K562 (cell line): ENCODE results near the gene C1QL2. TPM values are rescaled to one million over a fixed set of nuclear protein-coding genes. Genes with fewer than 3 reads are reported as not detected.

ENCODE experiments used
- ATAC-seq: fragments of 200-7000 bp; cut with Tn5 transposase; 3 replicates; pipeline ENCODE4 v1.9.1; 2020; ENCODE audit warnings: moderate library complexity
- BruUV-seq: library from RNA; stranded (reverse); fragments of 400-500 nt; replicated peaks from 2 replicates; lab custom pipeline; 2021; lab: Mats Ljungman, UMichigan
- CTCF ChIA-PET: fragments of 300-600 bp; formaldehyde crosslinking; extraction: SDS; loops from one replicate; lab custom pipeline; 2021; ENCODE audit warnings: low intra/inter-chr PET ratio; lab: Yijun Ruan, JAX
- POLR2A ChIA-PET: fragments of 300-600, 350-650 bp; sonication (Branson Sonifier 250); formaldehyde crosslinking; extraction: SDS; loops from one replicate; lab custom pipeline; 2021; ENCODE audit warnings: antibody characterized with exemption, inconsistent platforms; lab: Yijun Ruan, JAX
- DNase-seq, 4 experiments: peaks; one replicate each; pipeline versions ENCODE4 v3.0.0 to v3.0.0-alpha.2; 2011 to 2018; ENCODE audit warnings: low spot score in 3 of 4, mixed read lengths in 3 of 4; ENCODE audit errors: extremely low read depth in 1 of 4
- FAIRE-seq: peaks from 2 replicates; lab custom pipeline; 2011; peaks lifted over from hg19 to GRCh38; lab: Jason Lieb, UNC
- H2AFZ ChIP-seq: 2 replicates; pipeline ENCODE4 v1.6.0; 2011; ENCODE audit warnings: low read depth, low read length, control low read depth, inconsistent platforms
- H3K27ac ChIP-seq: fragments of 200-600 bp; 3 replicates; pipeline ENCODE4 v1.8.0; 2011; ENCODE audit warnings: low read depth, mild to moderate bottlenecking, control low read depth, inconsistent platforms, low read length, moderate library complexity, mixed read lengths; ENCODE audit errors: extremely low read depth
- H3K27me3 ChIP-seq, 2 experiments: fragments of 300-600 bp in 1 of 2; 2 replicates in 1 of 2; 3 replicates in 1 of 2; pipeline versions ENCODE4 v1.6.0 to v1.8.0; 2011; ENCODE audit warnings: inconsistent platforms in 2 of 2, low read length in 2 of 2, mild to moderate bottlenecking in 1 of 2, mixed read lengths in 1 of 2, moderate library complexity in 1 of 2; ENCODE audit not compliant: control insufficient read depth in 2 of 2, insufficient read depth in 2 of 2
- H3K36me3 ChIP-seq: fragments of 300-600 bp; 3 replicates; pipeline ENCODE4 v1.8.0; 2011; ENCODE audit warnings: mild to moderate bottlenecking, low read length, inconsistent platforms; ENCODE audit not compliant: control insufficient read depth, insufficient read depth
- H3K4me1 ChIP-seq, 2 experiments: fragments of 200-600 bp in 1 of 2; replicated peaks in 1 of 2; 2 replicates in 1 of 2; 3 replicates in 1 of 2; pipeline versions ENCODE4 v1.5.1 to v1.8.0; 2011; ENCODE audit warnings: inconsistent platforms in 2 of 2, low read length in 2 of 2, mild to moderate bottlenecking in 1 of 2, mixed read lengths in 1 of 2, moderate library complexity in 1 of 2; ENCODE audit not compliant: control insufficient read depth in 2 of 2, insufficient read depth in 2 of 2
- H3K4me2 ChIP-seq: 2 replicates; pipeline ENCODE4 v1.6.1; 2011; ENCODE audit warnings: low read length, control low read depth, inconsistent platforms, mixed read lengths; ENCODE audit not compliant: insufficient read depth
- H3K4me3 ChIP-seq: fragments of 200-600 bp; sonication (generic), shearing (Covaris generic); 2 replicates; pipeline ENCODE4 v1.5.1; 2016; ENCODE audit warnings: control low read depth, inconsistent platforms
- H3K79me2 ChIP-seq: fragments of 200-600 bp; 3 replicates; pipeline ENCODE4 v1.8.0; 2011; ENCODE audit warnings: low read length, inconsistent platforms; ENCODE audit not compliant: control insufficient read depth, insufficient read depth
- H3K9ac ChIP-seq, 2 experiments: 2 replicates each; pipeline versions ENCODE4 v1.6.0 to v1.6.1; 2011; ENCODE audit warnings: low read depth in 2 of 2, low read length in 2 of 2, control low read depth in 1 of 2, inconsistent platforms in 1 of 2, mild to moderate bottlenecking in 1 of 2, mixed read lengths in 1 of 2; ENCODE audit not compliant: insufficient read depth in 1 of 2
- H3K9me1 ChIP-seq: one replicate; pipeline ENCODE4 v1.6.0; 2011; ENCODE audit warnings: inconsistent platforms, mild to moderate bottlenecking, low read length, moderate library complexity; ENCODE audit not compliant: control insufficient read depth, insufficient read depth
- H3K9me3 ChIP-seq: replicated peaks from 2 replicates; pipeline ENCODE4 v1.5.1; 2011; ENCODE audit warnings: low read depth, low read length, inconsistent platforms; ENCODE audit not compliant: control insufficient read depth, insufficient read depth
- H4K20me1 ChIP-seq: replicated peaks from 2 replicates; pipeline ENCODE4 v1.6.1; 2011; ENCODE audit warnings: low read length, inconsistent platforms, mixed read lengths; ENCODE audit not compliant: control insufficient read depth, insufficient read depth
- ARHGAP35 ChIP-seq: fragments of 450-650 bp; IDR thresholded peaks from 2 replicates; pipeline ENCODE4 v1.6.1; 2018; ENCODE audit not compliant: partially characterized antibody
- FOXA1 ChIP-seq: fragments of 450-650 bp; IDR thresholded peaks from 2 replicates; pipeline ENCODE4 v1.6.1; 2016; ENCODE audit warnings: mild to moderate bottlenecking, borderline replicate concordance
- HNRNPL ChIP-seq: fragments of 200-400 bp; formaldehyde crosslinking; IDR thresholded peaks from 2 replicates; pipeline ENCODE4 v1.6.1; 2017; ENCODE audit warnings: low read depth, mild to moderate bottlenecking, low read length
- ILF3 ChIP-seq: fragments of 450-650 bp; IDR thresholded peaks from 2 replicates; pipeline ENCODE4 v1.6.1; 2018; ENCODE audit warnings: antibody characterized with exemption, mild to moderate bottlenecking, moderate library complexity, borderline replicate concordance
- LEF1 ChIP-seq: fragments of 450-650 bp; IDR thresholded peaks from 2 replicates; pipeline ENCODE4 v1.6.1; 2016; ENCODE audit warnings: mild to moderate bottlenecking
- NR4A1 ChIP-seq, 2 experiments: fragments of 250-450 bp in 1 of 2; fragments of 450-650 bp in 1 of 2; sonication (Bioruptor Pico) in 1 of 2; IDR thresholded peaks; 2 replicates each; pipeline versions ENCODE4 v1.4.0 to v1.6.1; 2016 to 2020; ENCODE audit warnings: mild to moderate bottlenecking in 2 of 2, missing compliant biosample characterization in 1 of 2, missing genetic modification characterization in 1 of 2, moderate library complexity in 1 of 2
- PRDM10 ChIP-seq: fragments of 450-650 bp; IDR thresholded peaks from 2 replicates; pipeline ENCODE4 v1.6.1; 2018; ENCODE audit not compliant: partially characterized antibody
- RAD21 ChIP-seq, 2 experiments: fragments of 250-450 bp in 1 of 2; fragments of 450-650 bp in 1 of 2; sonication (Bioruptor Pico) in 1 of 2; formaldehyde crosslinking in 1 of 2; IDR thresholded peaks in 1 of 2; conservative IDR thresholded peaks in 1 of 2; 2 replicates each; pipeline versions ENCODE4 v1.4.0 to v1.8.0; 2020 to 2022; ENCODE audit warnings: mild to moderate bottlenecking in 2 of 2, moderate library complexity in 1 of 2
- RNF2 ChIP-seq: sonication (generic); IDR thresholded peaks from 2 replicates; pipeline ENCODE4 v1.6.1; 2016
- SAFB2 ChIP-seq: fragments of 200-400 bp; formaldehyde crosslinking; IDR thresholded peaks from 2 replicates; pipeline ENCODE4 v1.6.1; 2018; ENCODE audit warnings: borderline replicate concordance, low read length, low read depth, moderate library complexity; ENCODE audit not compliant: severe bottlenecking
- TCF3 ChIP-seq: sonication (generic); formaldehyde crosslinking; IDR thresholded peaks from 2 replicates; pipeline ENCODE4 v1.4.0; 2020; ENCODE audit warnings: mild to moderate bottlenecking, missing genetic modification reagents
- ZC3H11A ChIP-seq: IDR thresholded peaks from 2 replicates; pipeline ENCODE4 v1.6.1; 2012; ENCODE audit warnings: low read depth, low read length, improper control_type of control experiment
- ZFX ChIP-seq: sonication (generic); formaldehyde crosslinking; IDR thresholded peaks from 2 replicates; pipeline ENCODE4 v1.8.0; 2022; ENCODE audit warnings: mild to moderate bottlenecking, missing genetic modification reagents, moderate library complexity
- ZNF354B ChIP-seq: fragments of 250-450 bp; sonication (Bioruptor Pico); IDR thresholded peaks from 2 replicates; pipeline ENCODE4 v1.4.0; 2020
- WGBS: fragments of 100-300 bp; shearing (Covaris generic); methylation state at CpG from one replicate; pipeline ENCODE4 v1.1.6; 2016; ENCODE audit warnings: low coverage, mixed read lengths; ENCODE audit not compliant: insufficient coverage; ENCODE audit errors: missing lambda C conversion rate; 5-methylcytosine and 5-hydroxymethylcytosine counted together
- in situ Hi-C: fragments of 300-500 bp; cut with MboI; formaldehyde crosslinking; loops from 4 replicates; pipeline ENCODE4 v1.15.0; 2018; ENCODE audit warnings: inconsistent platforms, mixed read lengths
- intact Hi-C: fragments of 100-400 bp; cut with micrococcal nuclease; formaldehyde crosslinking; loops from 2 replicates; pipeline ENCODE4 v1.14.2; 2022
- polyA plus RNA-seq, 8 experiments: library from polyadenylated mRNA; depleted of rRNA in 4 of 8; stranded (reverse) in 5 of 8; unstranded in 3 of 8; fragments of >200 nt; fragmentation: Nextera tagmentation in 2 of 8; fragmentation: Illumina TruSeq in 1 of 8; extraction: Ambion mirVana in 2 of 8; extraction: Trizol in 1 of 8; gene quantifications; 2 replicates each; pipeline versions ENCODE4 v1.2.1 to v1.2.3, GENCODE V29; 2011 to 2014; ENCODE audit warnings: inconsistent platforms in 1 of 8, missing spikeins in 1 of 8
- total RNA-seq, 7 experiments: library from RNA; depleted of rRNA in 6 of 7; stranded (reverse); fragments of >200 nt in 6 of 7; fragmentation: Illumina TruSeq in 2 of 7; extraction: Trizol in 2 of 7; gene quantifications; 2 replicates each; pipeline versions ENCODE4 v1.2.1 to v1.2.3, GENCODE V29; 2011 to 2021; ENCODE audit warnings: low replicate concordance in 1 of 7
- TF ChIP-seq, protein P1 (sequence below): sonication (generic); formaldehyde crosslinking; IDR thresholded peaks from 2 replicates; pipeline ENCODE4 v1.8.0; 2023; ENCODE audit warnings: mild to moderate bottlenecking, missing genetic modification reagents

Gene C1QL2
- total and polyA plus RNA-seq, 9 of the 15 experiments (the other 6 are each of a cell fraction or from before 2014, with no cell fraction given) = not detected

DNA sequence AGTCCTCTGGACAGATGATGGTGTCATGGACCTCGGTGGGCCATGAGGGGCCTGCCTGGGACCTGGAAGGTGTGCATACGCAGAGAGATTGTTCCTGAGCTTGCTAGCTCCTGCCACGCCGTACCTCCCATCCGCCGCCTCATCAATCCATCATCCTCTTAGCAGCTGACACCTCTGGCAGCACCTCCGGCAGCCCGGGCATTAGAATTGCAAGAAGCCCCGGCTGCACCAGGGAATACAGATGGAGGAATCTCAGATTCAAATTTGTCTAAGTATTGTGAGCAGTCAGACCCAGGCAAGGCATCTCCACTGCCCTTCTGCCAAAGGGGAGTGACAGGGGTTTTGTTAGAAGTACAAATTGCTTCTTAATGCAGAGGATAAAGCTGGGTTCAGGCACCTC is 4.5 kb downstream of the C1QL2 start (continued):
- no peak for TF ChIP-seq NR4A1 (CRISPR knock-in tag; IDR thresholded peaks at IDR 0.05)
- no peak for TF ChIP-seq NR4A1 (tag; IDR thresholded peaks at IDR 0.05)
- no peak for TF ChIP-seq FOXA1
- TF ChIP-seq ARHGAP35 = no peak

GRCh38 chr2:119149611-119150010 is 8.9 kb downstream of the C1QL2 start:
- ATAC-seq = no peak
- H3K4me2 ChIP-seq = no peak overlapping the region

More at GRCh38 chr2:119149611-119150010, 8.9 kb downstream of the C1QL2 start:
- H3K9me3 ChIP-seq = no peaks in the 10 kb centered on the region
- 0% methylated on average over 6 of the region's 6 CpGs for WGBS
- H3K9ac ChIP-seq = no peak overlapping the region
- CTCF ChIA-PET = no interaction called here
- POLR2A ChIA-PET = no interaction called here
- no peaks in the 10 kb centered on the region; the same call in 1 of the 2 replicates for H4K20me1 ChIP-seq
- BruUV-seq = no TSS peak
- intact Hi-C loops = no loop called here
- H3K27ac ChIP-seq = no peak overlapping the region
- no peak for FAIRE-seq
- DNase-seq = no peak
- H3K4me1 ChIP-seq = no peaks in the 10 kb centered on the region; a peak in 1 of 5 replicates
- no peaks in the 10 kb centered on the region for H3K79me2 ChIP-seq
- H3K9me1 ChIP-seq = no peaks in the 10 kb centered on the region
- no peaks in the 10 kb centered on the region for H3K36me3 ChIP-seq
- no peak overlapping the region for H2AFZ ChIP-seq
- no peak overlapping the region for H3K4me3 ChIP-seq
- in situ Hi-C loops = no loop called here
- TF ChIP-seq HNRNPL (no peak), ZNF354B (CRISPR knock-in tag) (no peak), RNF2 (no peak), ZC3H11A (no peak), RAD21 (CRISPR knock-in tag; conservative IDR thresholded peaks at IDR 0.05 in 1 of 2, IDR thresholded peaks at IDR 0.05 in 1 of 2) (no peak), SAFB2 (no peak), TCF3 (no peak), LEF1 (no peak), ZFX (CRISPR knock-in tag) (no peak), PRDM10 (no peak), ILF3 (no peak)
- TF ChIP-seq, protein P1, sequence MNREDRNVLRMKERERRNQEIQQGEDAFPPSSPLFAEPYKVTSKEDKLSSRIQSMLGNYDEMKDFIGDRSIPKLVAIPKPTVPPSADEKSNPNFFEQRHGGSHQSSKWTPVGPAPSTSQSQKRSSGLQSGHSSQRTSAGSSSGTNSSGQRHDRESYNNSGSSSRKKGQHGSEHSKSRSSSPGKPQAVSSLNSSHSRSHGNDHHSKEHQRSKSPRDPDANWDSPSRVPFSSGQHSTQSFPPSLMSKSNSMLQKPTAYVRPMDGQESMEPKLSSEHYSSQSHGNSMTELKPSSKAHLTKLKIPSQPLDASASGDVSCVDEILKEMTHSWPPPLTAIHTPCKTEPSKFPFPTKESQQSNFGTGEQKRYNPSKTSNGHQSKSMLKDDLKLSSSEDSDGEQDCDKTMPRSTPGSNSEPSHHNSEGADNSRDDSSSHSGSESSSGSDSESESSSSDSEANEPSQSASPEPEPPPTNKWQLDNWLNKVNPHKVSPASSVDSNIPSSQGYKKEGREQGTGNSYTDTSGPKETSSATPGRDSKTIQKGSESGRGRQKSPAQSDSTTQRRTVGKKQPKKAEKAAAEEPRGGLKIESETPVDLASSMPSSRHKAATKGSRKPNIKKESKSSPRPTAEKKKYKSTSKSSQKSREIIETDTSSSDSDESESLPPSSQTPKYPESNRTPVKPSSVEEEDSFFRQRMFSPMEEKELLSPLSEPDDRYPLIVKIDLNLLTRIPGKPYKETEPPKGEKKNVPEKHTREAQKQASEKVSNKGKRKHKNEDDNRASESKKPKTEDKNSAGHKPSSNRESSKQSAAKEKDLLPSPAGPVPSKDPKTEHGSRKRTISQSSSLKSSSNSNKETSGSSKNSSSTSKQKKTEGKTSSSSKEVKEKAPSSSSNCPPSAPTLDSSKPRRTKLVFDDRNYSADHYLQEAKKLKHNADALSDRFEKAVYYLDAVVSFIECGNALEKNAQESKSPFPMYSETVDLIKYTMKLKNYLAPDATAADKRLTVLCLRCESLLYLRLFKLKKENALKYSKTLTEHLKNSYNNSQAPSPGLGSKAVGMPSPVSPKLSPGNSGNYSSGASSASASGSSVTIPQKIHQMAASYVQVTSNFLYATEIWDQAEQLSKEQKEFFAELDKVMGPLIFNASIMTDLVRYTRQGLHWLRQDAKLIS (CRISPR knock-in tag) = no peak
- H3K27me3 ChIP-seq = peaks cover 0 to 18% of the 10 kb centered on the region in 2 experiments; a peak in 1 of 5 replicates
